AG09309 (cell line): ENCODE data around the gene LRRC58.

Experiments
- DNase-seq: peaks from one replicate; pipeline ENCODE4 v3.0.0-alpha.2; 2010; ENCODE audit warnings: low read depth
- H3K4me3 ChIP-seq: 2 replicates; pipeline ENCODE4 v1.5.1; 2011; ENCODE audit warnings: mild to moderate bottlenecking, low read depth, low read length, moderate library complexity; ENCODE audit not compliant: control insufficient read depth
- TF ChIP-seq, protein P1 (sequence below): IDR thresholded peaks from 2 replicates; pipeline ENCODE4 v1.5.1; 2011; ENCODE audit warnings: mild to moderate bottlenecking, low read depth, low read length, inconsistent platforms; ENCODE audit not compliant: insufficient read depth, control insufficient read depth; ENCODE audit errors: missing control alignments

Gene LRRC58

DNA sequence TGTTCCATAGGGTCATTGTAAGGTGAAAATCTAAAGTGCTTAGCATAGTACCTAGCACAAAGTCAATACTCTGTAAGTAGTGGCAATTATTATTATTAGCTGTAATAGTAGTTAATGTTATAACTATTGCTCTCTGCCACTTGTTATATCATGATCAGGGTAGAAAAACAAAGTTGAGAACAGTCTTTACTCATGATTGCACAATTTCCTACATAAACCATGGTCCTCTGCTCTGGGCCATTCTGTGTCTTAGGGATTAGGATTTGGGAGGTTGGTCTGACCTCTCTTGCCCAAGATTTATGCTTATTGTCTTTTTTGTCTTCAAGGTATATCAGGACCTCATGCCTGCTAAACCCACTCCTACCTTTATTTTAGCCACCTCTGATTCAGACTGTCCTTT is 4.3 kb upstream of the LRRC58 start:
- TF ChIP-seq, protein P1, sequence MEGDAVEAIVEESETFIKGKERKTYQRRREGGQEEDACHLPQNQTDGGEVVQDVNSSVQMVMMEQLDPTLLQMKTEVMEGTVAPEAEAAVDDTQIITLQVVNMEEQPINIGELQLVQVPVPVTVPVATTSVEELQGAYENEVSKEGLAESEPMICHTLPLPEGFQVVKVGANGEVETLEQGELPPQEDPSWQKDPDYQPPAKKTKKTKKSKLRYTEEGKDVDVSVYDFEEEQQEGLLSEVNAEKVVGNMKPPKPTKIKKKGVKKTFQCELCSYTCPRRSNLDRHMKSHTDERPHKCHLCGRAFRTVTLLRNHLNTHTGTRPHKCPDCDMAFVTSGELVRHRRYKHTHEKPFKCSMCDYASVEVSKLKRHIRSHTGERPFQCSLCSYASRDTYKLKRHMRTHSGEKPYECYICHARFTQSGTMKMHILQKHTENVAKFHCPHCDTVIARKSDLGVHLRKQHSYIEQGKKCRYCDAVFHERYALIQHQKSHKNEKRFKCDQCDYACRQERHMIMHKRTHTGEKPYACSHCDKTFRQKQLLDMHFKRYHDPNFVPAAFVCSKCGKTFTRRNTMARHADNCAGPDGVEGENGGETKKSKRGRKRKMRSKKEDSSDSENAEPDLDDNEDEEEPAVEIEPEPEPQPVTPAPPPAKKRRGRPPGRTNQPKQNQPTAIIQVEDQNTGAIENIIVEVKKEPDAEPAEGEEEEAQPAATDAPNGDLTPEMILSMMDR = no peak
- DNase-seq = no peak
- no peak overlapping the region for H3K4me3 ChIP-seq

DNA sequence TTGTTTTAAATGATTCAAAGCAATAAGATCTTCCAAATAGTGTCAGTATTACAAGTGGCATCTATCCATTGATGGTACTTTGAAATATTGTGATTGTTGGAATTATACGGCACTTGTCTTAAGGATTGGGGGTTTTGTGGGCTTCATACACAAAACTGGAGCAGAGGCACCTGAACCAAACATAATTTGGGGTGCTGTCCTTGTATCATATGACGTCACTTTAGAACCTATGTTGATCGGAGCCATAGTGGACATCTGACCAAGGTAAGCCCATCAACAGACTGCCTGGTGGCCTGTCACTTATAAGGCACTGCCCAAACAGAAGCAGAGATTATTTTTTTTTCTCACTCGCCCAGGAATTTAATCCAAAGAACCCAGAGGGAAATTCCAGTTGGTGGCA is 2.9 kb upstream of the LRRC58 start:
- H3K4me3 ChIP-seq = no peak overlapping the region
- TF ChIP-seq, protein P1 = no peak
- DNase-seq = no peak

DNA sequence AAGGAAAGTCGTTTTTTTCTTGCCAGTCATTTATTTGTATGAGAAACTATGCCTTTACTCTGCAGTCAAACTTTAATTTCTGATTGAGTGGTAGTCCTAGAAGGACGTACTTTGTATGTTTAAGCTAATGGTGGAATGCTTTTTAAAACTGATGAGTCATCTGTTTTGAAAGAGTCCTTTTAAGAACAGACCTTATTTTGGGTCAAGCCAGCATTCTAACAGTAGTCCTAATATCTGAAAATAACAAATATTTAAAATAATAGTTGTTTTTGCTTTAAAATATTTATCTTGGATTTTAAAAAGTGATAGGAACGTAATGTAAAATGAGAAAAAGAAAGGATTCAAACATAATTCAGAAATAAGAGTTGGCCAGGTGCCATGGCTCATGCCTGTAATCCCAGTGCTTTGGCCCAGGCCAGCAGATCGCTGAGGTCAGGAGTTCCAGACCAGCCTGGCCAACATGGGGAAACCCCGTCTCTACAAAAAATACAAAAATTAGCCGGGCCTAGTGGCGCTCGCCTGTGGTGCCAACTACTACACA is 1.3 kb upstream of the LRRC58 start:
- DNase-seq = peak; percentile 28
- H3K4me3 ChIP-seq = no peak overlapping the region
- TF ChIP-seq, protein P1 = no peak

DNA sequence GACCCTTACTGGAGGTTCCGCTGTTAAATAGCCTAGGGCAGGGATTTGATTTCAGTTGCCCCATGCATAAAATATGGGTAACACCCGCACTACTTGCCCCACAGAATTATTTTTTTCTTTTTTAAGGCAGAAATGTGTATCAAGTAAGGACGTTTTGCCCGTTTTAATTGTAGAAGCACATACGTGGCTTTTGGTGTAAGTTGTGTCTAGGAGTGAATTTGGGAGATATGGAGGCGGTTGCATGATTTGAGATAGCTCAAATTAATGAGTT is 636 bp upstream of the LRRC58 start:
- no peak for DNase-seq
- peak overlapping the region; percentile 95 for H3K4me3 ChIP-seq
- TF ChIP-seq, protein P1 = no peak

DNA sequence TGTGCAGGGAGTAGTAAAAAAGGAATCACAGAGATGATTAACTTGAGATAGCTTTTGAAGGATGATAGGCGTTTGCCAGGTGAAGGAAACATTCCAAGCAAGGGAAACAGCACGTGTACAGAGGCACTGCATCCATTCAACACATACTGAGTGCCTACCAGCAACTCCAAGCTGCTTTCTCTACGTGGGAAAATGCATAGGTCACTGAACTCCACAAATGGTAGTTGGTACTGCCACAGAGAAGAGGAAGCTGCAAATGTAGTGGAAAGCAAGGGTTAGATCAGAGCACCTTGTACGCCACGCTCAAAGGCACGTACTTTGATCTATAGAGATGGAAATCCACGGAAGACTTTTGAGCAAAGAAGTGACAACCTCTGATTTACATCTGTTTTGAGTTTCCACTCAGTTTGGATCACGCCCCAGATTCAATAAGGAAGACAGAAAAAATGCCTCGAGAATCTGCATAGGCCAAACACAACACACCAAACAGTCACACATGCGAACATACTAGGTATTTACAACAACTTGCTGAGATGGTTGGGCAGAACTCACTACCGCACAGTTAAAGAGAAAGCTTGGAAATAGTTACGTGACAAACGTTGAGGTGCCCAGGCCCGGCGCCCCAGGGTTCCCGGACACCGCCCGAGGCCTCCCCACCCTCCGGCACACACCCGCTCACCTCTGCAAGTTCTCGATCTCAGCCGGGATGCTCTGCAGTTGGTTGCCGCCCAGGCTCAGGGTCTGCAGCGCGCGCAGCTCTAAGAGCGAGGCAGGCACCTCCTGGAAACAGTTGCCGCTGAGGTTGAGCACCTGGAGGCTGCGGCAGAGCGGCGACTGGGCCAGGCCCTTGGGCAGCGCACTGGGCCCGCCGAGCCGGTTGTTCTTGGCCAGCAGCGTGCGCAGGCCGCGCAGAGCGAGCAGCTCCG is 826 bp downstream of the LRRC58 start:
- H3K4me3 ChIP-seq = peak overlapping the region; percentile 95
- TF ChIP-seq, protein P1 = no peak
- DNase-seq = no peak

DNA sequence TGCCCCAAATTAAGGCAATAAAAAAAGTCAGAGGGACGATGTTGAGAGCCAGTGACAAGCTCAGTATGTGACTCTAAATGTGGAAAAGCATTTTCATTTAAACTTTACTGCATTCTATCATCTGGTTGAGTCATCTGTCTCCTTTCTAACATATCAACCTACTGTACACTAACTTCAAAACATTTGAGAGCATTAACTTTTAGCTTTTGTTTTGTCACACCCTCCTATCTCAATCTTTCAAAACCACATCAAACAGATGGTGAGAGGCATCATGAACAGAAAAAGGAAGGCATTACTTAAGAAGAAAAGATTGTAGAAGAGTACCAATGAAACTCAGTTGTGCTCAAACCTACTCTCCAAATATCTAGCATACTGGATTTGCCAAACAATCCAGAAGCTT is 4.8 kb downstream of the LRRC58 start:
- TF ChIP-seq, protein P1 = no peak
- DNase-seq = no peak

More for the DNA sequence above, 4.8 kb downstream of the LRRC58 start:
- no peak overlapping the region for H3K4me3 ChIP-seq
